ENCODE data around the gene HEMK1.

HEMK1 gene

GRCh38 chr3:50568947-50569749 is at the start of gene HEMK1:
Gene HEMK1 (plus strand): TSS chr3:50569522. CDS start chr3:50571105, 1,583 bp downstream.
- peak; percentile 94 for DNase-seq

GRCh38 chr3:50520849-50521248 is 48.5 kb upstream of the HEMK1 start:
- no peak for DNase-seq

- no peak for DNase-seq
These were observed 47.8 kb upstream of the HEMK1 start for GRCh38 chr3:50521572-50521971.

- DNase-seq = no peak
These were observed 46.0 kb upstream of the HEMK1 start for GRCh38 chr3:50523279-50523811.

- no peak for DNase-seq
These were observed 44.6 kb upstream of the HEMK1 start for GRCh38 chr3:50524746-50525145.

- no peak for DNase-seq
These were observed 44.0 kb upstream of the HEMK1 start for GRCh38 chr3:50525191-50525910.

GRCh38 chr3:50525987-50526386 is 43.3 kb upstream of the HEMK1 start:
- DNase-seq = peak; percentile 49

- no peak for DNase-seq
These were observed 39.0 kb upstream of the HEMK1 start for GRCh38 chr3:50530001-50530970.

- DNase-seq = no peak
These were observed 38.1 kb upstream of the HEMK1 start for GRCh38 chr3:50531201-50531600.

GRCh38 chr3:50532062-50532705 is 37.1 kb upstream of the HEMK1 start:
- no peak for DNase-seq

GRCh38 chr3:50533316-50533715 is 36.0 kb upstream of the HEMK1 start:
- no peak for DNase-seq

GRCh38 chr3:50533807-50534461 is 35.4 kb upstream of the HEMK1 start:
- no peak for DNase-seq

GRCh38 chr3:50534681-50535330 is 34.5 kb upstream of the HEMK1 start:
- DNase-seq = no peak

- no peak for DNase-seq
These were observed 32.7 kb upstream of the HEMK1 start for GRCh38 chr3:50536471-50537180.

- no peak for DNase-seq
These were observed 31.7 kb upstream of the HEMK1 start for GRCh38 chr3:50537421-50538129.

- DNase-seq = no peak
These were observed 29.7 kb upstream of the HEMK1 start for GRCh38 chr3:50539356-50540286.

GRCh38 chr3:50542177-50543034 is 26.9 kb upstream of the HEMK1 start:
- DNase-seq = peak; percentile 46

- no peak for DNase-seq
These were observed 23.5 kb upstream of the HEMK1 start for GRCh38 chr3:50545781-50546180.

All from fibroblast of skin of right biceps (primary cell).